ENCODE measurements around the gene AEBP2.
"Not testable (repeated sequence)": the region's sequence is repeated elsewhere in the genome, so short reads cannot be mapped to it uniquely, and the experiment has no call there.

Gene AEBP2

GRCh38 chr12:19411234-19412204 lies 27.8 kb upstream of the AEBP2 start:
- no peak overlapping the region for H3K4me3 ChIP-seq (ENCODE audit: low read depth, low read length)
- no peak for TF ChIP-seq CTCF (IDR thresholded peaks at IDR 0.05; ENCODE audit: low read depth, low read length)

- no peak for TF ChIP-seq CTCF (IDR thresholded peaks at IDR 0.05; ENCODE audit: low read depth, low read length)
- no peak overlapping the region for H3K4me3 ChIP-seq (ENCODE audit: low read depth, low read length)
Observed at GRCh38 chr12:19412844-19413243, 26.4 kb upstream of the AEBP2 start.

GRCh38 chr12:19413582-19413981 lies 25.7 kb upstream of the AEBP2 start:
- H3K4me3 ChIP-seq (ENCODE audit: low read depth, low read length): not testable (repeated sequence)

GRCh38 chr12:19415563-19415962 lies 23.7 kb upstream of the AEBP2 start:
- no peak overlapping the region for H3K4me3 ChIP-seq (ENCODE audit: low read depth, low read length)
- TF ChIP-seq CTCF (IDR thresholded peaks at IDR 0.05; ENCODE audit: low read depth, low read length): no peak

- H3K4me3 ChIP-seq (ENCODE audit: low read depth, low read length): no peak overlapping the region
- no peak for TF ChIP-seq CTCF (IDR thresholded peaks at IDR 0.05; ENCODE audit: low read depth, low read length)
Observed at GRCh38 chr12:19419086-19419485, 20.2 kb upstream of the AEBP2 start.

GRCh38 chr12:19421503-19422282 lies 17.6 kb upstream of the AEBP2 start:
- no peak overlapping the region for H3K4me3 ChIP-seq (ENCODE audit: low read depth, low read length)
- no peak for TF ChIP-seq CTCF (IDR thresholded peaks at IDR 0.05; ENCODE audit: low read depth, low read length)

GRCh38 chr12:19423166-19423930 lies 15.9 kb upstream of the AEBP2 start:
- TF ChIP-seq CTCF (IDR thresholded peaks at IDR 0.05; ENCODE audit: low read depth, low read length): no peak
- H3K4me3 ChIP-seq (ENCODE audit: low read depth, low read length): no peak overlapping the region
